SW480 (cell line): ENCODE results near the gene SEZ6L.
"Not testable (repeated sequence)": the region's sequence is repeated elsewhere in the genome, so short reads cannot be mapped to it uniquely, and the experiment has no call there.

Source experiments
- DNase-seq: peaks from one replicate; pipeline ENCODE4 v3.0.0-alpha.2; 2016; ENCODE audit warnings: low spot score

Gene SEZ6L

DNA sequence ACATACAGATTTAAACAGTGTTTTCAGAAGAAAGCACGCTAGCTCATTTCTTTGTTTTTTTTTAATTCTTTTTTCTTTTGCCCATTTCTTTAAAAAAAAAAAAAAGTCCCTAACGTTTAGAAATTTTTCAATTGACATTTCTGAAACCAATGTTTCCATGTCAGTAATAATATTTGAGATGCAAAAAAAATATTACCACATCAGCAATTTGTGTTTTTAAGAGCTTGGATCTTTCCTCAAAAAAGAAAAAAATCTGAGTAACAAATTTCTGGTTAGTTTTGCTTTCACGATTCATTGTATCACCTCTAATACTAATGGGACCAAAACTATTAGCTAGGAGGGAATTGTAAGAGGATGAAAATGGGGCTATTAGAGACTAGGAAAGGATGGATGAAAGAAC is 219.9 kb downstream of the SEZ6L start:
- DNase-seq = no peak

DNA sequence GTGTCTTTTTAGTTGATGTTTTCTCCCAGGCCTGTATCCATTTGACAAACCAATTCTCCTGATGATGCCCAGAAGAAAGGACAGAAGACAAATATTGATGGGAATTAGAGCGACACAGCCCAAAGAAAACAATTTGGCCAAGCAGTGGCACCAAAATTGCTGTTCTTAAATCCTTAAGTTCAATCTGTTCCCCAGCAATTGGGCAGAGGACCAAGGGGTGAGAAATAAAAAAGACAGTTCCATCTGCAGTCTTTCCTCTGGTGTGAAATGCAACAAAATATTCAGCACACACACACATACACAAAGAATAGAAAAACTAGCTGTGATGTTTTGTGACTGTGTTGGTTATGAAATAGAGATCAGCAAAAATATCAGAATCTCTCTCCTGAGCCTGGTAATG is 221.8 kb downstream of the SEZ6L start:
- no peak for DNase-seq

DNA sequence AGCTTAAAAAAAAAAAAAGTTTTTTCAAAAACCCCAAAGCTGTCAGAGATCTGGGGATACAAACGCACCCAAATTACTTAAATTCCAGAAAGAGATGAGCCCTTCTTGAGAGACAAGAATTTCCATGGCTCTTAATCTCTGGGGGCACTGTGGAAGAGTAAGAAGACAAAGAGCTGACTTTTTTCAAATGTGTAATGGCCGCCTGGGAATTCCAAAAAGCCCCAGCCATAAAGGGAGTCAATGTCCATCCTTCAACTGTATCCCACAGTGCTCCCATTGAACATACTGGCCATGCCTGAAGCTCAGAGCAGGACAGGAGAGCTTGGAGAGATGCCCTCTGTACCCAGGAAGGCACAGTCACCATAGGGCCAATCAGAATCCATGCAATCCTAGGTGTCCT is 222.4 kb downstream of the SEZ6L start:
- DNase-seq = no peak

DNA sequence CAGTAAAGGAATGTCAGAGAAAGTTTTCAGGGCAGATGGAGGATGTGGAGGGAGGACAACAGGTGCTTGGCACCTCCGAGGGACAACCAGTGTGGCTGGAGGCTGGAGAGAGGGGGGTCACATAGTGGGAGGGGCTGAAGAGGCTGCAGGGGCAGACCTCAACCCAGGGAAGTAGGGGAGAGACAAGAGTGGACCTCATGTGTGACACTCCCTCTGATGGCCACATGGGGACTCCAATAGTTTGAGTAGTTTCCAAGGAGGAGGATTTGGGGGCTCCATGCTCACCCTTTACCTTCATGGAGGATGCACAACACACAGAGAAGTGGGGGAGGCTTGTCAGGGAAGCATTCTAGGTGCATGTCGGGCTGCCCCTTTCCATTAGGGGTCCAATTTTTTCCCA is 224.7 kb downstream of the SEZ6L start:
- no peak for DNase-seq

DNA sequence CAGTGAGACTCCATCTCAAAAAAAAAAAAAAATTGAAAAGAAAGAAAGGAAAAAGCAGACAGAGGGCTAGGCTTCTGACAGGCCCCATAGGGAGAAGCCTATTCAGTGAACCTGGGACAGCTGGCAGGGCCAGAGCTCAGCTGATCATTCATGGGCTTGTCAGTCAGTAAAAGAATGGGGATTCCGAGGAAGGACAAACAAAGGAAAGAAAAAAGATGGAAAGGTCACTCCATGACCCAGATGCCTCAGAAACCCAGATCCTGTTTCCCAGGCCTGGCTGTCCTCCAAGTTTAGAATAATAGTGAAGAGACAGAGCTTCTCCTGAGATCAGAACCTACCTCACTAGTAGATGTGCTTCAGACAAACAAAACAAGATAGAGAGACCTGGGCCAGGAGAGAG is 225.5 kb downstream of the SEZ6L start:
- DNase-seq = no peak

DNA sequence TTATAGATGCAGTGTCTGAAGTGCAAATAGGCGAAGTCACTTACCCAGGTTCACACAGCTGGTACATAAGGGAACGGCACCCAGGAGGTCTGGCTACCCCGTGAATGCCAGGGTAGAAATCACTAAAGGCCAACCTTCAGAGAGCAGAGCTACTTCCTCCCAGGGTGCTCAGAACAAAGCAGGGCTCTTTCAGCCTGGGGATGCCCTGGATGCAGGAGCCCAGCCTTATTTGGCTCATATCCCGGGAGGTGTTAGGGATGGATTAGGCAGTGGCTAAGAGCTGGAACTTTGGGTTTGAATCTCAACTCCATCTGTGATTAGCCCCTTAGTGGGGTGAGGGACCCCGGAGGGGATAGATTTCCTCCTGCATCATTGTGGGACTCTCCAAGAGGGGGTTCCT is 226.7 kb downstream of the SEZ6L start:
- no peak for DNase-seq

DNA sequence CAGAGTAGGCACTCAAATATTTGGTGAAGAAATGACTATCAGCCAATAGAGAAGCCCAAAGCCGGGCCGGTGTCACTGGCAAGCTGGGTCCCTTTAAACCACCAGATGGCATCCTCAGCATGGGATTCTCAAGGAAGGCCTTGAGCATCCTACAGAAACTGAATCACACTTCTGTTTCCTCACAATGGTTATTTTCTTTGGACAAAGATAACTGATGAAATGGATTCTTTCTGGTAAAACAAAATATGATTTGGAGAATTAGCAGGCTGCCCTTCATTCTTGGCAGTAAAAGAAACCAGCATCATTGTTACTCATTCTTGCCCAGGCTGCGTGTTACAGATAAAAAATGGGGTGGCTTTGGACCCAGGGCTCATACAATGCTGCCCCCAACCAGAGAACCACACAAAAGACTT is 229.5 kb downstream of the SEZ6L start:
- DNase-seq = peak; percentile 37

DNA sequence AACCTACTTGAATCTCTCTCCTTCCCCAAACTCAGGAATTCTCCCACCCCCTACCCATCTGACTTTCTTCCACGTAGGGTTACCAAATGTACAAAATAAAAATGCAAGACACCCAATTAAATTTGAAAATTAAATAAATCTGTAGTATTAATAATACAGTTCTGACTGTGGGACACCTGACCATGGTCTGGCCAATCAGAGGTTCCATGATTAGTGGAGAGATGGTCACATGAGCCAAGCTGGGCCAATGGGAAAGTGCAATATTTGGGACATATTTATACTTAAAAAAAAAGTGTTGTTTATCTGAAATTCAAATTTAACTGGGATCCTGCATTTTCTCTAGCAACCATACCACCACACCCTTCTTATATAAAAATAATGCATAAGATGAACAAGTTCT is 230.0 kb downstream of the SEZ6L start:
- DNase-seq = no peak

DNA sequence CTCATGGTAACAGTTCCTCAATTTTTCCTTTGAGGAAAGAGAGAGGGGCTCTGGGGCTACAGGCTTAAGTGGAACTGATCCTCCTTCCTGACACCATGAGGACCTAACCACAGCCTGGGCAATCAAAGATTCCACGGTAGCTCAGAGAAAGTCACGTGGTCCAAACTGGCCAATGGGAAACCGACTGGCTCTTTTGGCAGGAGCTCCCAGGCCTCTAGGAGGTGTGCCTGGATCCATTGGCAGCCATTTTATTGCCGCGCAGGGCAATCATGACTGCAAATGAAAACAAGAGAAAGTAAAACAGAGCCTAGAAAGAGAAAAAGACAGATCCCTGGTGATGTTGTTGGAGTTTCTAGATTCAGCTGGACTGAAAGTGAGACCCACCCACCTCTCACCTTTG is 232.5 kb downstream of the SEZ6L start:
- DNase-seq = no peak

DNA sequence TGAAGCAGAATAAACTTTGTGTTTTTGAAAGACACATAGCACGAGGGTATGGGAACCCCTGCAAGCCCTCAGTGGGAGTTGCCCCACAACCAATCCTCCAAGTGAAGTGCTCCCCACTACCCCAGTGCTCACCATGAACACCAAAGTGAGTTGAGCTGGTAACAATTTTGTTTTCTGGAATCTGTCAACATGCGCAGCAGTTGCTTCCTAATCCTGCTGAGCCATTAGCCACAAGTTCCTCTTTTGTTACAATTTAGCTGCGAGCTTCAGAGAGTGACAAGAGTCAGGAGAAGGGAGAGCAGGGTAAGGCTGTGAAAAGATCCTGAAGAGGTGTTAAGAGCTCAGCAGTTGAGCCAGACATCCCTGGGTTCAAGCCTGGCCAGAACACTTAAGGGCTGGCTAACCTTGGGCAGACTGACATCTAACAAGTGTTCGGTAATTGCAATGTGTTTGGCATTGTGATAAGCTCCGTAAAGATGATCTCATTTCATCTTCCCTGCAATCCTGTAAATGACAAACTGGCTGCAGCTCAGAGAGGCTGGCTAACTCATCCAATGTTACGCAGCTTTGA is 235.7 kb downstream of the SEZ6L start:
- no peak for DNase-seq

DNA sequence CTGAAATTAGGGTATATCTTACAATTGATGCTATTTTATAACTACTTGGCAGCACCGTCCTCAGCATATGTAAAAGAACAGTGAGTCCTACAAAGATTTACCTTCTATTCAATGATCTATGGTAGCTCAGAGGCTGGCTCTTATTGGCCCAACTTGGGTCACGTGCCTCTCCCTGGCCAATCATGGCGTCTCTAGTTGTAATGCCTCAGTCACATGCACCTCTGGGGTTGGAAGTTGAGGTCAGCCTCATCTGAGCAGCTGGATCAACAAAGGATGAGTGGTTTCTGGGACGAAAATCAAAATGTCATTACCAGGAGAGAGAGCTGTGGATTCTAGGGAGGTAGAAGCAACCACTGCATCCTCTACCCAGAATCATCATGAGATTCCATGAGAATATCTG is 236.9 kb downstream of the SEZ6L start:
- no peak for DNase-seq

DNA sequence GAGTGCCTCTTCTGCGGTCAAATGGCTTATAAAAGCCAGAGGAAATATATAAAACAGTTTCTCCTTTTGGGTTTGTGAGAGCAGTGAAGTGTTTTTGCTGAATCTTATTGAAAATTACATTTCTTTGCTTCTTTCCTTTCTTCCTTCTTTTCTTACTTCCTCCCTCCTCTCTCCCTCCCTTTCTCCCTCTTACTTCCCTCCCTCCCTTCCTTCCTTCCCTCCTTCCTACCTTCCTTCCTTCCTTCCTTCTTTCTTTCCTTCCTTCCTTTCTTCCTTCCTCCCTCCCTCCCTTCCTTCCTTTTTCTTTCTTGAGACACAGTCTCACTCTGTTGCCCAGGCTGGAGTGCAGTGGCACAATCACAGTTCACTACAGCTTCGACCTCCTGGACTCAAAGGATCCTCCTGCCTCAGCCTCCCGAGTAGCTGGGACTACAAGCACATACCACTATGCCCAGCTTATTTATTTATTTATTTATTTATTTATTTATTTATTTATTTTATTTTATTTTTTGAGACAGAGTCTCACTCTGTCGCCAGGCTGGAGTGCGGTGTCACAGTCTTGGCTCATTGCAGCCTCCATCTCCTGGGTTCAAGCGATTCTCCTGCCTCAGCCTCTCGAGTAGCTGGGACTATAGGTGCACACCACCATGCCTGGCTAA is 239.4 kb downstream of the SEZ6L start:
- DNase-seq = not testable (repeated sequence)

DNA sequence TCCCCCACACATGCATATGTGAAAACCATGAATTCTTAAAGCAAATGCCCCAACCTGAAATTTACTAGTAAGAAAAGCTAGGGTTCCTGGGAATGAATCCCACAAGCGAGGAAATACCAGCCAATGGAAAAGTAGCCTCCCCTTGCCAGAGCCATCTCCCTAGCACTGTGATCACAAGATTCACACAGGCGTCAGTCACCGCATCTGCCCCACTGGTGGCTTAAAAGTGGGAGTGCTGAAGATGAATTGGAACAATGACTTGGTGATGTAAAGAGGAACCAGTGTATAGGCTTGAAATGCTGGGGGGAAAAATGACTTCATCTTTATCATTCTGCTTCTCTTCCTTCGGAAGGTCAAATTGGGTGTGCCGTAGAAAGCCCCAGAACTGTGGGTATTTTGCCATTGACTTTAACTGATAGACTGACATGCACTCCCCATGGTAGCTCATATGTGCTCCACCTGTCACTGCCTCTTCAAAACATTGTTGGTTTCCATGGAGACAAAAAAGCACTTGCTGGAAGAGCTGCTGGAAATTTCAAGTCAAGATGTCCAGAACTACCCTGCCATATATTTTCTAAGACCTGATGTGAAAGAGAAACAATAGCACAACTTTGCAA is 240.6 kb downstream of the SEZ6L start:
- DNase-seq = no peak

DNA sequence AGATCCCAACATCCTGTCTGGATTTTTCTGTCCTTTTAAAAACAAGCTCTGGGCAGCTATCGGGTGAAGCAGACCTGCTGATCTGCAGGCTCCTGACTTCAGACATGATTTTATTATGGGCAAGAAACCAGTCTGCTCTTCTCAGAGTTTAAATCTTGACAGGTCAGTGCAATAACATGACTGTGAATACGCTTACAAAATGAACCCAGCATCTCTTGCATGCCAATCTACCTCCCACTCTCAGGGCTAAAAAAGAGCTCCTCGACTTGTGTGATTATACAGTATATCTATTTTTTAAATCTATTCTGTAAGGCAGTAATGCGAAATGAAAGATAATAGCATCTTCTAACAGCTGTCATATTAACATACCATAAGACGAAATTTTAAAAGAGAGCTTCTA is 241.1 kb downstream of the SEZ6L start:
- DNase-seq = no peak

DNA sequence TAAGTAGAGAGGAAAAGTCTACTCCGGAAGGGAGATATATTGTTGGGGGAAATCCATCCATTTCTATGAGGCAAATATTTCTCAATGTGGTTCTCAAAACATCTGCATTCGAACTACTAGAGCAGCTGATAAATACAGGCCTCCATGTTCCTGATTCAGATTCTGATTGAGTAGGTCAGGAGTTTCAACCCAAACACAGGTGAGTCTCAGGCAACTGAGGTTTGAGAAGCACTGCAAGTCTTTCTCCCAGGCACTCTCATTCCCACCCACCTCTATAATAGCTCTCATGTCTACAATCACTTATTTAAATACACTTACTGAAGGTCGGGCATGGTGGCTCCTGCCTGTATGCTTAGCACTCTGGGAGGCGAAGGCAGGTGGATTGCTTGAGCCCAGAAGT is 245.1 kb downstream of the SEZ6L start:
- DNase-seq = no peak

DNA sequence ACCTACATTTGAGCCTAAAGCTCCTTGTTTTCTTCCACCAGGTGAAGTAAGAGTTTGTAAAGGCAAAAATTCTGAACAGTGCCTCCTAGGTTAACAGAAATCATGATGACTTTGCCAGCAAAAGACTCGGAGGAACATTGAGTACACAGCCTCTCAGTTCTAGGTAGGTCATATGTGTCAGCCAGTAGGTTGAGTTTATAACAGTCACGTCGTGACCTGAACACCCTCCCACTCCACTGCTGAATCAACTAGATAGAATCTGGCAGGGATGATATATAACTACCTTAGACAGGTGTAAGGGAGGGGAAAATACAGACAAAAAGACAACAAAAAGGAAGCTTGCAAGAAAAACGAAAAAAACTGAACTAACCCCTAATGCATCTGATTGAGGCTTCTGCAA is 247.0 kb downstream of the SEZ6L start:
- no peak for DNase-seq

DNA sequence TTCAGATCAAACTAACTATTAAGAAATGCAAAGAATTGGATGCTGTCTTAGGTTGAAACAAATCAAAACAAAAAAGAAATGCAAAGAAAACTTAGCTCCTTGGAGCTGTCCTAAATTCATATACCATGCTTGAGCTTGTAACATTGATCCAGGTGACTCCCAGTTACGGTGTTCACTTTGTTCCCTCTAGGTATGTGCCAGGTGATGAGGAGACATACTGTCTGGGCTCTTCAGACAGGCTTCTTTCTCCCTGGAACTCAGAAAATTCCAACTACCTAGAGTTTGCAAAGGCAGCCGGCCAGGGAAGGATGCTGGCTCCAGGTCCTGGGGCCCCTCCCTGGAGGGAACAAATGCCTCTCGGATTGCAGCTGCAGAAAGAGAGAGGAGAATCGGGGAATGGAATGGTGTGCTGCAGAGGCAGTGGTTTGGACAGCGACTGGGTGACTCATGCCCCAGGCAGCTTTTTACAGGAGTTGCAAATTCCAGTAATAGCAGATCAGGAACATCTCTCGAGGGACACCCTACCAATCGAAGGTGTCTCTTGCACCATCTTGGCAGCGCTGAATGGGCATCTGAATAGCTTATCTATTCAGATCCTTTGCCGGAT is 247.5 kb downstream of the SEZ6L start:
- DNase-seq = peak; percentile 78

DNA sequence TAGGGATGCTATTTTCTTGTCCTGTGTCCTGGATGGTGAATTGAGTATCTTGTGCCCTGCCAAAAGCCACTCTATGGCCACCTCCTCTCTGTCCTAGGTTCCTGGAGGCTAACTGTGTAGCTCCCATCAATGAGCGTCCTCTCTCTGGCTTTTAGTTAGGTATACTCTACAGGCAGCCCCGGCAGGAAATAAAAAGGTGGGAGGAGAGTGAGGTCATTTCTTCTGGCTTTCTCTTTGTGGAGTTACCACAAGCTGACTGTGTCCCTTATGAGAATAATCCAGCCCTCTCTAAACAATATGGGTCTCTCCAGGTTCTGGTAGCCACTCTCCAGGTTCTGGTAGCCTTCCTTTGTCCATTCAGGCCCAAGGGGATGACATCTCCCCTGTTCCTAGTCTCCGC is 248.1 kb downstream of the SEZ6L start:
- peak; percentile 23 for DNase-seq

DNA sequence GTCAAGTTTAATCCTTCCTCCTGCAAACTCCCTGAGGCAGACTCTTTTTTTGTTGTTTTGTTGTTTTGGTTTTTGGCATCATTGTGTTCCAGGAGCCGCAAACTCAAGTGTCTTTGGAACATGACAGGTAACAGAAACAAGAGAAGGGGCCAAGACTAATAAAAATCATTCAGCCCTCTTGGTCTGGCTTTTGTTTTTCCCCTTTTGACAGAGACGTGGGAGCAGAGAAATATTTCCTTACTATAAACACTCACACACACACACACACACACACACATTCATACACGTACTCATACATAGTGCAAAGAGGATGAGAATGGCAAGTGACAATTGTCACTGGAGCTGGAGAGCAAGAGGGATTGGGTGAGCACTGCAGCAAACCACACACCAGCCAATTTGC is 249.4 kb downstream of the SEZ6L start:
- DNase-seq = no peak

DNA sequence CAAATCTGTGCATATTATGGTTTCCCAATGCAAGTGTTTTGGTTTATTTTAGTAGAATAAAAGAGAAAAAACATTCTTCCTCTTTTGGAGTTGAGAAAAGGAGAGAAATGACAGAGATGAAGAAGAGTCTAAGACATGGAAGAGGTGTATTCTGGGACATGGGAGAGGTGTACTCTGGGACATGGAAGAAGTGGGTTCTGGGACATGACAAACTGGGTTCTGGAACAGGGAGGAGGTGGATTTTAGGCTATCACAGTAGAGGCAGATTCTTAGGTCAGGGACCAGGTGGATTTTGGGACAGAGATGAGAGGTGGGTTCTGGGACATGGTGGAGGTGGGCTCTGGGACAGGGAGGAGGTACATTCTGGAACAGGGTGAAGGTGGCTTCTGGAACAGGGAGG is 257.7 kb downstream of the SEZ6L start:
- DNase-seq = no peak

DNA sequence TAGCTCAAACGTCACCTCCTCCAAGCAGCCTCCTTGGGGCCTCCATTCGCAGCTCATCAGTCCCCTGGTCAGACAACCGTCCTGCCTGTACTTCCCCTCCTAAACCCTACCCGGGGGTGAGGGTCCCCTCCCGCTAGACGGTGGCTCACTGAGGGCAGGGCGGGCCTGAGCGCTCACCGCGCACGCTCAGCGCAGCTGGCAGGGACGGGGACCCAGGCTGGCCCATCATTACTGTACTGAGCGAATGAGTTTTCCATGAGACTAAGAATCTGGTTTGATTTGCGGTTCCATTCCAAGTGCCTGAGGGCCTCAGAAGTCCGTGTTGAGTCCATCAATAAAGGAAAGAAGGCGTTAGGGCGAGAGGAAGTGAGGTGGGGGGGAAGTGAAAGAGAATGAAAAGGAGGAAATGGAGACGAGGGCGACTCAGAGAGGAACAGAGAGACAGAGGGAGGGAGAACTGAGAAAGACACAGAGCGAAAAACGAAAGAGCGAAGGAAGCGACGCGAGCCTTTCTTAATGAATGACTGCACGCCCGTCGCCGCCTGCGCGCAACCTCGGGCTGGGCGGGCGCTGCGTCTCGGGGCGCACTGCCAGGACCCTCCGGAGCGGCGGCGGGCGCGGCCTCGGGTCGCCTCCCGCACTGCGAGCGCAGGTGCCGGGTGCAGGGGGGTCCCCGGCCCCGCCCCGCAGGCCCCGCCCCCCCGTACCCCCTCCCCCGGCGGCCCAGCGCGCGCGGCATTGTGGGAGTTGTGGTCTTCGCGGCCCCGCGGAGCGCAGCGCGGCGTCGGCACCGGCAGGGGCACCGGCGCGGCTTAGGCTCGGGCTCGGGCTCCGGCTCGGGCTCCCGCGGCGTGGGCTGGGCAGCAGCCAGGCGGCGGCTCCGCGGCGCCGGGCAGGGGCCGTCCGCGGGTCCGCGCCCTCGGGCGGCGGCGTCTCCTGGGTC is 259.5 kb downstream of the SEZ6L start, which contains the start of gene ASPHD2:
Gene ASPHD2 (plus strand): TSS at position 746 of the 943 bp plus-strand sequence. CDS start 4,356 bp downstream, outside the sequence.
- peak; percentile 41 for DNase-seq
